DND-41 (cell line): Measurements from ENCODE around the gene USP6.
"Not testable (repeated sequence)": the region's sequence is repeated elsewhere in the genome, so short reads cannot be mapped to it uniquely, and the experiment has no call there.

Source experiments
- ATAC-seq: fragments of 200-7000 bp; cut with Tn5 transposase; 3 replicates; pipeline ENCODE4 v1.9.1; 2021; ENCODE audit warnings: low read depth; ENCODE audit not compliant: insufficient read depth
- DNase-seq: peaks from one replicate; pipeline ENCODE4 v3.0.0-alpha.2; 2020
- H2AFZ ChIP-seq: 2 replicates; pipeline ENCODE4 v1.6.0; 2012; ENCODE audit warnings: low read depth, low read length
- H3K27ac ChIP-seq: 2 replicates; pipeline ENCODE4 v1.5.1; 2012; ENCODE audit warnings: low read length, inconsistent platforms
- H3K27me3 ChIP-seq: fragments of 200-600 bp; sonication (generic); 2 replicates; pipeline ENCODE4 v1.6.0; 2012; ENCODE audit warnings: low read length, mild to moderate bottlenecking, inconsistent platforms; ENCODE audit not compliant: insufficient read depth, poor library complexity
- H3K36me3 ChIP-seq: 2 replicates; pipeline ENCODE4 v1.5.1; 2012; ENCODE audit warnings: low read length, inconsistent platforms; ENCODE audit not compliant: insufficient read depth
- H3K4me1 ChIP-seq: 2 replicates; pipeline ENCODE4 v1.5.1; 2012; ENCODE audit warnings: mild to moderate bottlenecking, low read length; ENCODE audit not compliant: insufficient read depth
- H3K4me2 ChIP-seq: 2 replicates; pipeline ENCODE4 v1.6.0; 2012; ENCODE audit warnings: mild to moderate bottlenecking, moderate library complexity, low read length, inconsistent platforms; ENCODE audit not compliant: insufficient read depth
- H3K4me3 ChIP-seq, 2 experiments: fragments of 200-600 bp in 1 of 2; shearing (Covaris generic) in 1 of 2; 2 replicates each; pipeline ENCODE4 v1.5.1; 2012 to 2016; ENCODE audit warnings: inconsistent platforms in 2 of 2, low read length in 2 of 2, mild to moderate bottlenecking in 2 of 2, low read depth in 1 of 2, moderate library complexity in 1 of 2
- H3K79me2 ChIP-seq: 2 replicates; pipeline ENCODE4 v1.6.0; 2012; ENCODE audit warnings: low read length, inconsistent platforms; ENCODE audit not compliant: insufficient read depth
- H3K9ac ChIP-seq: 2 replicates; pipeline ENCODE4 v1.6.0; 2012; ENCODE audit warnings: low read depth, mild to moderate bottlenecking, inconsistent platforms, low read length, moderate library complexity
- H3K9me3 ChIP-seq: 2 replicates; pipeline ENCODE4 v1.5.1; 2012; ENCODE audit warnings: low read length, moderate library complexity, mild to moderate bottlenecking, inconsistent platforms; ENCODE audit not compliant: insufficient read depth, severe bottlenecking
- H4K20me1 ChIP-seq: 2 replicates; pipeline ENCODE4 v1.6.0; 2012; ENCODE audit warnings: low read length; ENCODE audit not compliant: insufficient read depth
- EZH2 ChIP-seq: IDR thresholded peaks from 3 replicates; pipeline ENCODE4 v1.6.1; 2012; ENCODE audit warnings: borderline replicate concordance, low read depth, mild to moderate bottlenecking, moderate library complexity, low read length, inconsistent platforms; ENCODE audit not compliant: severe bottlenecking
- TF ChIP-seq, protein P1 (sequence below): IDR thresholded peaks from 2 replicates; pipeline ENCODE4 v1.5.1; 2012; ENCODE audit warnings: borderline replicate concordance, low read length, moderate library complexity, mild to moderate bottlenecking; ENCODE audit not compliant: poor library complexity, severe bottlenecking; ENCODE audit errors: extremely low read depth

USP6 gene

DNA sequence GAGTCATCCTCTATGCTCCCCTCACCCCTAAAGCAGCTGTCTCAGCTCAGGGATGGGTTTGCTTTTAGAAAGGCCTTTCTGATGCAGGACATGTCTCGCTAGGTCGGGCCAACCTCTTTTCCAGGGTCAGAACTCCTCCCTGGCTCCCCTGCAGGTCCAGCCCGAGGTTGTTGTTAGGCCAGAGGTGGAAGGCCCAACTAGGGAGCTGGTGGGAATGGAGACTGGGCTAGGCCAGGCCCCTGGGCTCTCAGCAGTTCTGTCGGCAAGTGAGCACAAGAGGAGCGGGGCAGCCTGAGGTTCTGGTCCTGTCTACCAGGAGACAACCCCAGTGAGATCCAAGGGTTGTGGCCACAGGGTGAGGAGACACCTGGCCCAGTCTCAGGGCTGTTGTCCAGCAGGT is 14.9 kb downstream of the USP6 start:
- H3K4me3 ChIP-seq, H3K79me2 ChIP-seq, H4K20me1 ChIP-seq, H3K36me3 ChIP-seq, DNase-seq, H3K4me2 ChIP-seq, H3K27ac ChIP-seq, H3K9me3 ChIP-seq, H3K9ac ChIP-seq, ATAC-seq, H3K4me1 ChIP-seq, H2AFZ ChIP-seq, H3K27me3 ChIP-seq: not testable (repeated sequence)

DNA sequence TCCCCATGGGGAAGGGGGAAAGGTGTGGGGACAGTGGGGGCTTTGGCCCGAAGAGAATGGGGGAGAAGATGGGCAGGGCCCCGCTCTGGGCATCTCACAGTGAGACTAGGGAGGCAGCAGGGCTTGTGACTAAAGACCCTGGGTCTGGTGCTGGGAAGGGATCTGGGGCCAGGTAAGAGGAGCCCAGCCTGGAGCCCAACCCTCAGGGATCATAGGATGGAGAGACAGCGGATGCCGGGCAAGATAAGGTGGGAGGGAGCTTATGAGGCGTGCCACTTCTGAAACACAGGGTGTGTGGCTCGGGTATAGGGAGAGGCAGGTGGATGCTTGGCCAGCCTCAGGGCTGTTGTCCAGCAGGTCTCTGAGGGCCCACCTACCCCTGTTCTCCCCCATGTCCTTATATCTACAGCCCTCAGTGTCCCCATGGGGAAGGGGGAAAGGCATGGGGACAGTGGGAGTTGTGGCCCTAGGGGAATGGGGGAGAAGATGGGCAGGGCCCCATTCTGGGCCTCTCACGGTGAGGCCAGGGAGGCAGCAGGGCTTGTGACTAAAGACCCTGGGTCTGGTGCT is 15.4 kb downstream of the USP6 start:
- no peak overlapping the region for H3K4me2 ChIP-seq
- ATAC-seq: no peak
- H3K27ac ChIP-seq: no peak overlapping the region
- no peak overlapping the region for H2AFZ ChIP-seq
- H3K9me3 ChIP-seq: no peaks in the 10 kb centered on the region
- TF ChIP-seq EZH2: no peak
- TF ChIP-seq, protein P1, sequence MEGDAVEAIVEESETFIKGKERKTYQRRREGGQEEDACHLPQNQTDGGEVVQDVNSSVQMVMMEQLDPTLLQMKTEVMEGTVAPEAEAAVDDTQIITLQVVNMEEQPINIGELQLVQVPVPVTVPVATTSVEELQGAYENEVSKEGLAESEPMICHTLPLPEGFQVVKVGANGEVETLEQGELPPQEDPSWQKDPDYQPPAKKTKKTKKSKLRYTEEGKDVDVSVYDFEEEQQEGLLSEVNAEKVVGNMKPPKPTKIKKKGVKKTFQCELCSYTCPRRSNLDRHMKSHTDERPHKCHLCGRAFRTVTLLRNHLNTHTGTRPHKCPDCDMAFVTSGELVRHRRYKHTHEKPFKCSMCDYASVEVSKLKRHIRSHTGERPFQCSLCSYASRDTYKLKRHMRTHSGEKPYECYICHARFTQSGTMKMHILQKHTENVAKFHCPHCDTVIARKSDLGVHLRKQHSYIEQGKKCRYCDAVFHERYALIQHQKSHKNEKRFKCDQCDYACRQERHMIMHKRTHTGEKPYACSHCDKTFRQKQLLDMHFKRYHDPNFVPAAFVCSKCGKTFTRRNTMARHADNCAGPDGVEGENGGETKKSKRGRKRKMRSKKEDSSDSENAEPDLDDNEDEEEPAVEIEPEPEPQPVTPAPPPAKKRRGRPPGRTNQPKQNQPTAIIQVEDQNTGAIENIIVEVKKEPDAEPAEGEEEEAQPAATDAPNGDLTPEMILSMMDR: no peak
- no peaks in the 10 kb centered on the region for H3K4me1 ChIP-seq
- no peaks in the 10 kb centered on the region for H3K79me2 ChIP-seq
- H3K27me3 ChIP-seq: peaks cover 3% of the 10 kb centered on the region
- no peak for DNase-seq
- no peaks in the 10 kb centered on the region for H4K20me1 ChIP-seq
- H3K36me3 ChIP-seq: no peaks in the 10 kb centered on the region
- H3K4me3 ChIP-seq: no peak overlapping the region
- no peak overlapping the region for H3K9ac ChIP-seq

DNA sequence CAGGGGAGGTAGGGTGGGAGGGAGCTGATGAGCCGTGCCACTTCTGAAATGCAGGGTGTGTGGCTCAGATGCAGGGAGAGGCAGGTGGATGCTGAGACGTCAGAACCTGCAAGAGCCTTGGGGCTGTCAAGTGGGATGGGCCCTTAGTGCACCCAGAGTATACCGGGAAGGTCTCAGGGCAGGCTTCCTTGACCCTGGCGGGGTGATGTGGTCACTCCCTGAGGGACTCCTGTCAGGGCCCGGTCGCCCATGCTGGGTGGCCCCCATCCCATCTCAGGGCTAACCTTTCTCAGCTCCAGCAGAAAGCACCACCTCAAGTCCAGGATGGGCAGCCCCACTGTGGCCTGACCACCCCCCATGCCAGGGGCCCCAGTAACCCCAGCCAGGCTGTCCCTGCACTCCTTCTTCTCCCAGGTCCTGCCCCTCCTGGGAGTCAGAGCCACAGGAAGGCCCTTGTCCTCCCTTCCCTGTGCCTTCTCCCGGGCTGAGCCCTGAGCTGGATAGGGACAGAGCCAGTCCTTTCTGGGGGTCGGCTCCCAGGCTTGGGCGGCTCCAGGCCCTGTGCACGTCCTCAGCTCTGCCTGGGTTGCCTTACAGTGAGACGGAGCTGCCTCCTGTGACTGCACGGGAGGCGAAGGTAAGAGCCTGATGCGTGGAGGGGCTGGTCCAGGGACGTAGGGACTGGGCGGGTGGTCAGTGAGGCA is 16.1 kb downstream of the USP6 start:
- not testable (repeated sequence) for H3K4me3 ChIP-seq, H4K20me1 ChIP-seq, H3K9me3 ChIP-seq, ATAC-seq, H3K4me1 ChIP-seq, DNase-seq, H3K79me2 ChIP-seq, H3K27ac ChIP-seq, H3K4me2 ChIP-seq, H3K36me3 ChIP-seq, H3K27me3 ChIP-seq, H2AFZ ChIP-seq, H3K9ac ChIP-seq

DNA sequence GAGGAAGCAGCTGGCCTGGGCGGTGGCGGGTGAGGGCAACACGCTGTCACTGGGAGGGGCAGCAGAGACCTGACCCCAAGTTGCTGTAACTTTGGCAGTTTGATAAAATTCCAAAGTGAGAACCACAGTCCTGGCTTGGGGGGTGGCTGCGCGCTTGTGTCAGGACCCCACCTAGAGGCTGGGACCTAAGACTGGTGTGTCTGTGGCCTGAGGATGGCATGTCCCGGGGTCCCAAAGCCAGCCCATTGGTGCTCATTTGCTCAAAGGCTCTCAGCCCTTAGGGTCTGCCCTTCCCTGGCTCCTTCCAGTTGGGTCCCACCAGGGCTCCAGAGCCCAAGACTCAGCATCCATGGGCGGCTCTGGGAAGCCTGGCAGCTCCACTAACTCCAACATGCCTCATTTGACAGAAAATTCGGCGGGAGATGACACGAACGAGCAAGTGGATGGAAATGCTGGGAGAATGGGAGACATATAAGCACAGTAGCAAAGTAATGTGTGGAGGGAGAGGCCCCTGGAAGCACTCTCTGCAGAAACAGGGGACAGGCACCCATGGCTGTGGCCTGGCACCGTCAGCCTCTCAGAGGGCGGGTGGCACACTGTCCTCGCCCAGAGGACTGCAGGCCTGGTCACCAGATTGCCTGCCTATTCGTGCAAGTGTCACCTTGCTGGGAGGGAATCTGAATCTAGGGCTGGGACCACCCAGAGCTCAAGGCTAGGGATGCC is 16.8 kb downstream of the USP6 start:
- H3K4me1 ChIP-seq, H3K9ac ChIP-seq, H2AFZ ChIP-seq, H3K79me2 ChIP-seq, H4K20me1 ChIP-seq, H3K27ac ChIP-seq, H3K4me2 ChIP-seq, H3K27me3 ChIP-seq, H3K4me3 ChIP-seq, ATAC-seq, H3K9me3 ChIP-seq, DNase-seq, H3K36me3 ChIP-seq: not testable (repeated sequence)

DNA sequence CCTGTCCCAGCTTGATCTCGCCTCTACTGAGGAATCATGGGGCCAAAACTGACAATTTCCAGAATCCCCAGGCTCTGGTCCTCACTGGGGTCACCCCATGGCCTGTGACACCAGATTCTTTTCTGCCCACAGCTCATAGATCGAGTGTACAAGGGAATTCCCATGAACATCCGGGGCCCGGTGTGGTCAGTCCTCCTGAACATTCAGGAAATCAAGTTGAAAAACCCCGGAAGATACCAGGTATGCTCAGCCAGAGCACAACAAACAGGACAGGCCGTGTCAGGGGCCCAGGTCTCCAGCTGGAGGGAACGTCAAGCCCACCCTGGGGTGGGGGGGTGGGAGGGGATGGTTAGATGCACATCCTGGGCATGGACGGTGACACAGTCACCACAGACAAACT is 17.5 kb downstream of the USP6 start:
- H2AFZ ChIP-seq: no peak overlapping the region
- H3K9ac ChIP-seq: no peak overlapping the region
- H3K79me2 ChIP-seq: no peaks in the 10 kb centered on the region
- H3K9me3 ChIP-seq: no peaks in the 10 kb centered on the region
- TF ChIP-seq, protein P1: no peak
- TF ChIP-seq EZH2: no peak
- H3K27ac ChIP-seq: no peak overlapping the region
- ATAC-seq: no peak
- H3K4me1 ChIP-seq: no peaks in the 10 kb centered on the region
- H3K27me3 ChIP-seq: peaks cover 3% of the 10 kb centered on the region
- H3K4me3 ChIP-seq: no peak overlapping the region
- H3K36me3 ChIP-seq: no peaks in the 10 kb centered on the region
- H3K4me2 ChIP-seq: no peak overlapping the region
- no peak for DNase-seq
- no peaks in the 10 kb centered on the region for H4K20me1 ChIP-seq

DNA sequence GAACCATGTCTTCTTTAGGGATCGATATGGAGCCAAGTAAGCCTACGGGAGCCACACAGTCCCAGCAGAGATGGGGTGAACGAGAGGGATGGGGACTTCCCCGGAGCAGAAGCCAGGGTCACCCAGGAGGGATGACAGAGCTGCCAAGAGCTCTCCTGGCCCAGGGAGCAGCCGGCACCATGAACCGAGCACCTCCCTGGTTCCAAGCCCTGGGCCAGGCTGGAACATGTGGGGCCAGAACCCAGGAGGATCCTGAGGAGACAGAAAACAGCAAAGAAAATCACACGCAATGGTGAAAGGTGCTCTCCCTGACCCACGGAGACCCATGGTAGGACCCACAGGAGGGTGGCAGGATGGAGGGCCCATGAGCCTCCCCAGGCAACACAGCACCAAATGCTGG is 18.1 kb downstream of the USP6 start:
- not testable (repeated sequence) for H4K20me1 ChIP-seq, ATAC-seq, H3K9ac ChIP-seq, H3K27ac ChIP-seq, H3K9me3 ChIP-seq, H3K27me3 ChIP-seq, H3K79me2 ChIP-seq, H3K4me1 ChIP-seq, H3K36me3 ChIP-seq, H3K4me2 ChIP-seq, H2AFZ ChIP-seq, DNase-seq, H3K4me3 ChIP-seq
